GM12801 (cell line): ENCODE measurements around the gene RDH14.

Source experiments
- CTCF ChIP-seq: IDR thresholded peaks from one replicate; pipeline ENCODE4 v1.5.1; 2011; ENCODE audit warnings: control low read depth; ENCODE audit not compliant: insufficient read length; ENCODE audit errors: extremely low read depth

Gene RDH14

GRCh38 chr2:18566145-18566769 lies 5.8 kb upstream of the RDH14 start:
- no peak for TF ChIP-seq CTCF

GRCh38 chr2:18560797-18561085 lies 288 bp upstream of the RDH14 start:
- TF ChIP-seq CTCF = no peak

GRCh38 chr2:18559531-18560030 lies 872 bp downstream of the RDH14 start:
- TF ChIP-seq CTCF = no peak

- no peak for TF ChIP-seq CTCF
These were observed 2.0 kb downstream of the RDH14 start for GRCh38 chr2:18558458-18558857.

GRCh38 chr2:18557121-18557520 lies 3.3 kb downstream of the RDH14 start:
- TF ChIP-seq CTCF = no peak

- TF ChIP-seq CTCF = no peak
These were observed 7.9 kb downstream of the RDH14 start for GRCh38 chr2:18552351-18553077.

- TF ChIP-seq CTCF = no peak
These were observed 8.8 kb downstream of the RDH14 start for GRCh38 chr2:18551623-18552022.
